K562 (cell line): ENCODE results near the gene VPS26A. TPM values are rescaled to one million over a fixed set of nuclear protein-coding genes. Genes with fewer than 3 reads are reported as not detected.

Experiments
- BRCA1 ChIP-seq, 2 experiments: fragments of 450-650 bp in 1 of 2; sonication (generic) in 1 of 2; formaldehyde crosslinking in 1 of 2; IDR thresholded peaks; 2 replicates each; pipeline versions ENCODE4 v1.5.0 to v1.6.1; 2017 to 2020; ENCODE audit warnings: mild to moderate bottlenecking in 1 of 2, missing genetic modification reagents in 1 of 2
- CTCF ChIP-seq, 3 experiments: IDR thresholded peaks in 2 of 3; conservative IDR thresholded peaks in 1 of 3; 2 replicates each; pipeline ENCODE4 v1.5.1; 2011 to 2012; ENCODE audit warnings: low read length in 3 of 3, mild to moderate bottlenecking in 3 of 3, control low read depth in 2 of 3, improper control_type of control experiment in 1 of 3, inconsistent platforms in 1 of 3, low read depth in 1 of 3, mixed read lengths in 1 of 3, moderate library complexity in 1 of 3; ENCODE audit not compliant: insufficient read depth in 2 of 3
- HMG20B ChIP-seq: fragments of 250-450 bp; sonication (Bioruptor Pico); IDR thresholded peaks from 2 replicates; pipeline ENCODE4 v1.5.0; 2021; ENCODE audit warnings: mild to moderate bottlenecking
- ILK ChIP-seq: fragments of 450-650 bp; IDR thresholded peaks from 2 replicates; pipeline ENCODE4 v1.6.1; 2016; ENCODE audit warnings: missing genetic modification characterization, low read depth, mild to moderate bottlenecking, missing compliant biosample characterization, moderate library complexity, borderline replicate concordance
- MCM5 ChIP-seq: fragments of 450-650 bp; IDR thresholded peaks from 2 replicates; pipeline ENCODE4 v1.6.1; 2016; ENCODE audit warnings: low read depth
- NCOA2 ChIP-seq, 2 experiments: fragments of 450-650 bp; IDR thresholded peaks; 2 replicates each; pipeline ENCODE4 v1.6.1; 2018; ENCODE audit warnings: mild to moderate bottlenecking in 2 of 2, moderate library complexity in 1 of 2; ENCODE audit not compliant: partially characterized antibody in 2 of 2
- NR0B1 ChIP-seq: fragments of 450-650 bp; IDR thresholded peaks from one replicate; pipeline ENCODE4 v1.6.1; 2018; ENCODE audit warnings: mild to moderate bottlenecking, moderate library complexity; ENCODE audit not compliant: partially characterized antibody
- PHB2 ChIP-seq: fragments of 450-650 bp; IDR thresholded peaks from 2 replicates; pipeline ENCODE4 v1.6.1; 2017; ENCODE audit warnings: low read depth
- TAF15 ChIP-seq: fragments of 200-400 bp; formaldehyde crosslinking; IDR thresholded peaks from 2 replicates; pipeline ENCODE4 v1.6.1; 2017; ENCODE audit warnings: mild to moderate bottlenecking, low read depth, low read length, moderate library complexity
- TFAM ChIP-seq: fragments of 250-450 bp; sonication (Bioruptor Pico); conservative IDR thresholded peaks from 2 replicates; pipeline ENCODE4 v1.5.0; 2021; ENCODE audit warnings: mild to moderate bottlenecking, moderate library complexity
- ZC3H4 ChIP-seq: sonication (generic); formaldehyde crosslinking; IDR thresholded peaks from 2 replicates; pipeline ENCODE4 v1.9.0; 2021; ENCODE audit warnings: missing genetic modification reagents, borderline replicate concordance
- polyA plus RNA-seq, 8 experiments: library from polyadenylated mRNA; depleted of rRNA in 4 of 8; stranded (reverse) in 5 of 8; unstranded in 3 of 8; fragments of >200 nt; fragmentation: Nextera tagmentation in 2 of 8; fragmentation: Illumina TruSeq in 1 of 8; extraction: Ambion mirVana in 2 of 8; extraction: Trizol in 1 of 8; gene quantifications; 2 replicates each; pipeline versions ENCODE4 v1.2.1 to v1.2.3, GENCODE V29; 2011 to 2014; ENCODE audit warnings: inconsistent platforms in 1 of 8, missing spikeins in 1 of 8
- total RNA-seq, 7 experiments: library from RNA; depleted of rRNA in 6 of 7; stranded (reverse); fragments of >200 nt in 6 of 7; fragmentation: Illumina TruSeq in 2 of 7; extraction: Trizol in 2 of 7; gene quantifications; 2 replicates each; pipeline versions ENCODE4 v1.2.1 to v1.2.3, GENCODE V29; 2011 to 2021; ENCODE audit warnings: low replicate concordance in 1 of 7
- TF ChIP-seq, protein P1 (sequence below), 2 experiments: fragments of 450-650 bp; formaldehyde crosslinking in 1 of 2; IDR thresholded peaks; 2 replicates each; pipeline versions ENCODE4 v1.4.0 to v1.6.1; 2014 to 2020; ENCODE audit warnings: mild to moderate bottlenecking in 2 of 2, borderline replicate concordance in 1 of 2, low read depth in 1 of 2

The VPS26A gene
- total and polyA plus RNA-seq, 9 of the 15 experiments (the other 6 are each of a cell fraction or from before 2014, with no cell fraction given), result 47.1 to 137 (median 69.3) TPM

GRCh38 chr10:69088801-69089501, 35.0 kb upstream of the VPS26A start (continued):
- TF ChIP-seq TFAM (CRISPR knock-in tag), result no peak
- TF ChIP-seq MCM5, result no peak
- no peak for TF ChIP-seq BRCA1 (IDR thresholded peaks at IDR 0.05)
- TF ChIP-seq BRCA1 (CRISPR knock-in tag; IDR thresholded peaks at IDR 0.05), result no peak
- TF ChIP-seq NR0B1, result no peak
- TF ChIP-seq ZC3H4 (CRISPR knock-in tag), result no peak
- TF ChIP-seq ILK (tag), result no peak
- TF ChIP-seq NCOA2 (IDR thresholded peaks at IDR 0.05; ENCODE audit: partially characterized antibody in 2 of 2), result no peak
- no peak for TF ChIP-seq HMG20B (CRISPR knock-in tag)
- TF ChIP-seq, protein P1, sequence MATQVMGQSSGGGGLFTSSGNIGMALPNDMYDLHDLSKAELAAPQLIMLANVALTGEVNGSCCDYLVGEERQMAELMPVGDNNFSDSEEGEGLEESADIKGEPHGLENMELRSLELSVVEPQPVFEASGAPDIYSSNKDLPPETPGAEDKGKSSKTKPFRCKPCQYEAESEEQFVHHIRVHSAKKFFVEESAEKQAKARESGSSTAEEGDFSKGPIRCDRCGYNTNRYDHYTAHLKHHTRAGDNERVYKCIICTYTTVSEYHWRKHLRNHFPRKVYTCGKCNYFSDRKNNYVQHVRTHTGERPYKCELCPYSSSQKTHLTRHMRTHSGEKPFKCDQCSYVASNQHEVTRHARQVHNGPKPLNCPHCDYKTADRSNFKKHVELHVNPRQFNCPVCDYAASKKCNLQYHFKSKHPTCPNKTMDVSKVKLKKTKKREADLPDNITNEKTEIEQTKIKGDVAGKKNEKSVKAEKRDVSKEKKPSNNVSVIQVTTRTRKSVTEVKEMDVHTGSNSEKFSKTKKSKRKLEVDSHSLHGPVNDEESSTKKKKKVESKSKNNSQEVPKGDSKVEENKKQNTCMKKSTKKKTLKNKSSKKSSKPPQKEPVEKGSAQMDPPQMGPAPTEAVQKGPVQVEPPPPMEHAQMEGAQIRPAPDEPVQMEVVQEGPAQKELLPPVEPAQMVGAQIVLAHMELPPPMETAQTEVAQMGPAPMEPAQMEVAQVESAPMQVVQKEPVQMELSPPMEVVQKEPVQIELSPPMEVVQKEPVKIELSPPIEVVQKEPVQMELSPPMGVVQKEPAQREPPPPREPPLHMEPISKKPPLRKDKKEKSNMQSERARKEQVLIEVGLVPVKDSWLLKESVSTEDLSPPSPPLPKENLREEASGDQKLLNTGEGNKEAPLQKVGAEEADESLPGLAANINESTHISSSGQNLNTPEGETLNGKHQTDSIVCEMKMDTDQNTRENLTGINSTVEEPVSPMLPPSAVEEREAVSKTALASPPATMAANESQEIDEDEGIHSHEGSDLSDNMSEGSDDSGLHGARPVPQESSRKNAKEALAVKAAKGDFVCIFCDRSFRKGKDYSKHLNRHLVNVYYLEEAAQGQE (IDR thresholded peaks at IDR 0.05; ENCODE audit: borderline replicate concordance), result no peak
- TF ChIP-seq, protein P1 (CRISPR knock-in tag; IDR thresholded peaks at IDR 0.05; ENCODE audit: low read depth), result no peak
- TF ChIP-seq TAF15, result no peak
- no peak for TF ChIP-seq PHB2
- 0 out of 6 replicates have a peak, but pooled peaks of 1 of the 3 experiments have one; percentile 17 for TF ChIP-seq CTCF (IDR thresholded peaks at IDR 0.05 in 2 of 3, conservative IDR thresholded peaks at IDR 0.05 in 1 of 3; ENCODE audit: insufficient read depth in 2 of 3, low read depth in 1 of 3, low read length in 3 of 3)
